ENCODE measurements around the gene REG1A.

DNA sequence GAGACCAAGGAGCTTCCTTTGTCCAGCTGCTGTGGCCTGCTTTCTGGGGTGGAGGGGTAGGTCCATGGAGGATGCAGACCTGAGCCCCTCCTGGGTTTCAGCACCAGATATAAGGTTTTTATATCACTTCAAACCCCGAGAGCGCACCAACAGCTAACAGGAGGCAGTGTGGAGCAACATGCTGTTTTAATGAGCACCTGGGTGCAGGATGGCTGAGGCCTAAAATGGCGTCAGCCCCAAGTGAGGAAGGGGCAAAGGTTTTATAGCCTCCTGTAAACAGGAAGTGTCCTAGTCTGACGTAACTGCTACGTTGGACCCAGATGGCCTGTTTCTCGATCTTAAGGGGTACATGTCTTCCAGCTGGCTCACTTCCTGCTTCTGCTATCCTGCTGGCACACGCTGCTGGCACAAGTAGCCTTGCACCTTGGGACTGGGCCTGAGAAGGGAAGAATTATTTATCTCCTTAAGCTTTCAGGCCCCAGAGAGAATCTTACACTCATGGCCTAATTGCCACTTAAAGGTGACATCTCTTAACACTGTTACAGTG, 21.1 kb upstream of the REG1A start:
- TF ChIP-seq, protein P1, sequence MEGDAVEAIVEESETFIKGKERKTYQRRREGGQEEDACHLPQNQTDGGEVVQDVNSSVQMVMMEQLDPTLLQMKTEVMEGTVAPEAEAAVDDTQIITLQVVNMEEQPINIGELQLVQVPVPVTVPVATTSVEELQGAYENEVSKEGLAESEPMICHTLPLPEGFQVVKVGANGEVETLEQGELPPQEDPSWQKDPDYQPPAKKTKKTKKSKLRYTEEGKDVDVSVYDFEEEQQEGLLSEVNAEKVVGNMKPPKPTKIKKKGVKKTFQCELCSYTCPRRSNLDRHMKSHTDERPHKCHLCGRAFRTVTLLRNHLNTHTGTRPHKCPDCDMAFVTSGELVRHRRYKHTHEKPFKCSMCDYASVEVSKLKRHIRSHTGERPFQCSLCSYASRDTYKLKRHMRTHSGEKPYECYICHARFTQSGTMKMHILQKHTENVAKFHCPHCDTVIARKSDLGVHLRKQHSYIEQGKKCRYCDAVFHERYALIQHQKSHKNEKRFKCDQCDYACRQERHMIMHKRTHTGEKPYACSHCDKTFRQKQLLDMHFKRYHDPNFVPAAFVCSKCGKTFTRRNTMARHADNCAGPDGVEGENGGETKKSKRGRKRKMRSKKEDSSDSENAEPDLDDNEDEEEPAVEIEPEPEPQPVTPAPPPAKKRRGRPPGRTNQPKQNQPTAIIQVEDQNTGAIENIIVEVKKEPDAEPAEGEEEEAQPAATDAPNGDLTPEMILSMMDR (IDR thresholded peaks at IDR 0.05), result no peak
- no peak for TF ChIP-seq POLR2A (IDR thresholded peaks at IDR 0.05)
